D721Med (cell line): ENCODE data around the gene SCLY.

Experiments
- DNase-seq: peaks from one replicate; pipeline ENCODE4 v3.0.0; 2011; ENCODE audit warnings: low spot score; ENCODE audit not compliant: insufficient read length
- FAIRE-seq: peaks from 2 replicates; lab custom pipeline; 2011; peaks lifted over from hg19 to GRCh38; lab: Jason Lieb, UNC
- TF ChIP-seq, protein P1 (sequence below): IDR thresholded peaks from 2 replicates; pipeline ENCODE4 v1.5.1; 2012; ENCODE audit warnings: mild to moderate bottlenecking, control low read depth; ENCODE audit not compliant: insufficient read depth; ENCODE audit errors: missing control alignments

The SCLY gene

DNA sequence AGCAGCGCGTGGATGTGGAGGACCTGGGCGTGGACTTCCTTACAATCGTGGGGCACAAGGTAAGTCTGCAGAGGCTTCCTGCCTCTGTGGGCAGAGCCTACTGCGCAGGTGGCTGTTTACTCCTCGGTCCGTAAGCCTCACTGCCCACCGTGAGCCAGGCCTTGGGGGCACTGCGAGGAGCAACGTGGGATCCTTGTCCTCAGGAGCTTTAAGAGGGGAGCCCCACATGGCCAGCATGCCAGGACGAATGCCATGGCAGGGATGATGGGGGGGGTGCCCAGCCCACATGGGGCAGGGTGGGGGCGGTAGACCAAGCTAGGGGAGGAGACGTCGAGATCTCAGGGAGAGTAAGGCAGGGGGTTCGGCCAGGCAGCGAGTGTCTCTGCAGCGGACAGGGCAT lies 21.4 kb downstream of the SCLY start:
- no peak for DNase-seq
- no peak for FAIRE-seq
- TF ChIP-seq, protein P1, sequence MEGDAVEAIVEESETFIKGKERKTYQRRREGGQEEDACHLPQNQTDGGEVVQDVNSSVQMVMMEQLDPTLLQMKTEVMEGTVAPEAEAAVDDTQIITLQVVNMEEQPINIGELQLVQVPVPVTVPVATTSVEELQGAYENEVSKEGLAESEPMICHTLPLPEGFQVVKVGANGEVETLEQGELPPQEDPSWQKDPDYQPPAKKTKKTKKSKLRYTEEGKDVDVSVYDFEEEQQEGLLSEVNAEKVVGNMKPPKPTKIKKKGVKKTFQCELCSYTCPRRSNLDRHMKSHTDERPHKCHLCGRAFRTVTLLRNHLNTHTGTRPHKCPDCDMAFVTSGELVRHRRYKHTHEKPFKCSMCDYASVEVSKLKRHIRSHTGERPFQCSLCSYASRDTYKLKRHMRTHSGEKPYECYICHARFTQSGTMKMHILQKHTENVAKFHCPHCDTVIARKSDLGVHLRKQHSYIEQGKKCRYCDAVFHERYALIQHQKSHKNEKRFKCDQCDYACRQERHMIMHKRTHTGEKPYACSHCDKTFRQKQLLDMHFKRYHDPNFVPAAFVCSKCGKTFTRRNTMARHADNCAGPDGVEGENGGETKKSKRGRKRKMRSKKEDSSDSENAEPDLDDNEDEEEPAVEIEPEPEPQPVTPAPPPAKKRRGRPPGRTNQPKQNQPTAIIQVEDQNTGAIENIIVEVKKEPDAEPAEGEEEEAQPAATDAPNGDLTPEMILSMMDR = no peak

DNA sequence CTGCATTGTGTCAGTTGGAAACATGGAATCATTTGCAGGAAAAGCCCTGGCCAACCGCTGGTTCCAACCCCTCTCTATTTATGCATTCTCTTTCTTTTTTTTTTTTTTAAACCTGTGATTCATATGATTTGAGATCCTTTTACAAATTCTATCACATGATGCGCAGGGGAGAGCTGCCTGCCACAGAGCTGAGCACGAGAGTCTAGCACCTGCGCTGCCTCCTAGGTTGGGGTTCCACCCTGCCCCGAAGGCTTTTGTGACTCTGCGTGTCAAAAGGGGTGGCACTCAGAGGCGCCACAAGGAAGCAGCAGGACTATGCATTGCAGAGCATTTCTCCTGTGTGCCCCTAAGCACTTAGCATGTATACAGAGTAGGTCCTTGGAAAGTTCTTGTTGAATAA lies 22.0 kb downstream of the SCLY start:
- DNase-seq (no peak), FAIRE-seq (no peak)
- TF ChIP-seq, protein P1 = no peak

DNA sequence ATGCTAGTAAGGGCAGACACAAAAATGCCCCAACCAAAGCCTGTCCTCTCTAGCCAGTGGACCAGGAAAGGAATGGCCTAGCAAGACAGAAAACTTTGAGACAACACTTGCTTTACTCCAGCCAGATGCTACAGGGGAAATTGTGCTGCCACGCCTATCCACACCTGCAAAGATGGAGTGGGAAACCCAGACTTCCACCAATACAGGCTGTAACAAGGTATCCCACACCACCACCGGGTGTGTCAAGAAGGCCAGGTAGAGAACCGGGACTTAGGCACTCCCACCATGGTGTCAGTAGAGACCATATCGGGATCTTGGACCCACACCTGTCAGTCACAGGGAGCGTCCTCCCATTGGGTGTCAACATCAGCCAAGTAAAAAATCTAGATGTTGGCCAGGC lies 23.1 kb downstream of the SCLY start:
- DNase-seq (no peak), FAIRE-seq (no peak)
- TF ChIP-seq, protein P1 = no peak

DNA sequence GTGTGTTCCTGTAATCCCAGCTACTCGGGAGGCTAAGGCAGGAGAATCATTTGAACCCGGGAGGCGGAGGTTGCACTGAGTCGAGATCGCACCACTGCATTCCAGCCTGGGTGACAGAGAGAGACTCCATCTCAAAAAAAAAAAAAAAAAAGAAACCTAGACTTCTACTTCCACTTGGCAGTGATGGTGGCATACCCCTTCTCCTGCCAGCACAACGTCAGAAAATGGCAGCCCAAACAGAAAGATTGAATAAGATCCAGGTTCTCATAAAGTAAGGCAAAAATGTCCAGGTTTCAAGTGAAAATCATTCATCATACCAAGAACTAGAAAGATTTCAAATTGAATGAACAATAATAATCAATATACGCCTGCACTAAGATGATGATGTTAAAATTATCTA lies 24.0 kb downstream of the SCLY start:
- FAIRE-seq = no peak
- TF ChIP-seq, protein P1 = no peak

DNA sequence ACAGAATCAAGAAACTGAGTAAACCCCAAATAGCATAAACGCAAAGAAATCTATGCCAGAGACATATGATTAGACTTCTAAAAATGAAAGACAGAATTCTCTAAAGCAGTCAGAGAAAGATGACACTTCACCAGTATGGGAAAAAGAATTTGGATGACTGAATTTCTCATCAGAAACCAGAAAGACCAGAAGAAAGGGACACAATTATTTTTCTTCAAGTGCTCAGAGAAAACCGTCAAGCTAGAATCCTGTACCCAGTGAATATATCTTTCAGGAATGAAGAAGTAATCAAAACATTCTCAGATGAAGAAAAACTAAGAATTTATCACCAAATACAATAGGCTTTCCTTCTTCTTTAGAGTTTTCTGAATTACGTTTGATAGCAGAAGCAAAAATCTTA lies 25.1 kb downstream of the SCLY start:
- no peak for DNase-seq
- FAIRE-seq = no peak
- TF ChIP-seq, protein P1 = no peak

More for the DNA sequence above, 24.0 kb downstream of the SCLY start:
- DNase-seq = no peak

DNA sequence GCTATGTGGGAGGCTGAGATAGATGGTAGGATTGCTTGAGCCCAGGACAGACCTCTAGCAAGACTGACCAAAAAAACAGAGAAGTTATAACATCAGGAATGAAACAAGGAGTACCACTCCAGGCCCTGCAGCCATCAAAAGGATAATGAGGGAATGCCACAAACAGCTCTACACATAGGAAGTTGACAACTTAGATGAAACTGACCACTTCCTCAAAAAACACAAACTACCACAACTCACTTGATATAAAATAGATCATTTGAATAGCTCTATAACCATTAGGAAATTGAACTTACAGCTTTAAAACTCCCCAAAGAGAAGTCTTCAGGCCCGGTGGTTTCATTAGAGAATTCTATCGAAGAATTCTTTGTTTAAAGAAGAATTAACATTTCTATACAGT lies 26.4 kb downstream of the SCLY start:
- DNase-seq (no peak), FAIRE-seq (no peak)
- TF ChIP-seq, protein P1 = no peak

DNA sequence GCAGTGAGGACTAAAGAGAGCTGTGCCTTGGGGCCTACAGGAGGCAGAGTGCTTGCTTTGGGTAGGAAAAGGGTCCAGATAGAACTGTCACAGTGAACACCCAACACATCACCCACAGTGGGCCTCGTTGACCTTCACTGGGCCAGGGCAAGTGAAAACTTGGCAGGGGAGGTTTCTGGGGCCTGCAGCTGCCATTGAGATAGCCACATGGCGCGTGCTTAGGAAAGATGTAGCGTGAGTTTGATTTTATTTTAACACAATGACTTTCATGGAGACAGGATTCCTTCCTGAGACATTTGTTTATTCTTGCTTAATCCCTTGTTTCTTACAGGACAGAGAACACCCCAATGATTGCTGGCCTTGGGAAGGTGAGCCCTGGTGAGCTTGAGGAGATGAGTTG lies 30.1 kb downstream of the SCLY start:
- DNase-seq (no peak), FAIRE-seq (no peak)
- TF ChIP-seq, protein P1 = no peak
